Suprapubic skin (tissue), 3 donors: ENCODE data around the gene GSG1L.

Experiments
- CTCF ChIP-seq, 2 donors: fragments of 200-600 bp in 1 of 2; fragments of 450-650 bp in 1 of 2; sonication (generic) in 1 of 2; IDR thresholded peaks; one replicate each; pipeline ENCODE4 v1.5.1; 2016 to 2019; ENCODE audit warnings: antibody characterized with exemption in 2 of 2, mild to moderate bottlenecking in 1 of 2, moderate library complexity in 1 of 2
- EP300 ChIP-seq: sonication (generic); formaldehyde crosslinking; IDR thresholded peaks from one replicate; pipeline ENCODE4 v1.6.1; 2017; ENCODE audit warnings: antibody characterized with exemption

GRCh38 chr16:27982184-27982583, 81.3 kb downstream of the GSG1L start:
- no peak for TF ChIP-seq EP300
- TF ChIP-seq CTCF (IDR thresholded peaks at IDR 0.05) = no peak
